Calu3 (cell line): Measurements from ENCODE around the gene E2F3. TPM values are rescaled to one million over a fixed set of nuclear protein-coding genes. Genes with fewer than 3 reads are reported as not detected.
"Not testable (repeated sequence)": the region's sequence is repeated elsewhere in the genome, so short reads cannot be mapped to it uniquely, and the experiment has no call there.

ENCODE experiments used
- BruUV-seq: library from RNA; stranded (reverse); fragments of 400-500 nt; replicated peaks from 2 replicates; lab custom pipeline; 2021; lab: Mats Ljungman, UMichigan
- CTCF ChIA-PET: fragments of 300-600 bp; sonication (Branson Sonifier 250); formaldehyde crosslinking; loops from one replicate; lab custom pipeline; 2022; ENCODE audit warnings: antibody characterized with exemption; lab: Charles Lee
- DNase-seq: peaks from one replicate; pipeline ENCODE4 v3.0.0; 2022
- H3K27ac Mint-ChIP-seq: one replicate; pipeline ENCODE4 v1.8.0; 2022; ENCODE audit warnings: mixed read lengths; ENCODE audit not compliant: unreplicated experiment
- H3K27me3 Mint-ChIP-seq: one replicate; pipeline ENCODE4 v1.8.0; 2022; ENCODE audit warnings: mixed read lengths; ENCODE audit not compliant: unreplicated experiment
- H3K36me3 Mint-ChIP-seq: one replicate; pipeline ENCODE4 v1.8.0; 2022; ENCODE audit warnings: mild to moderate bottlenecking, moderate library complexity, mixed read lengths; ENCODE audit not compliant: insufficient read depth, unreplicated experiment
- H3K4me1 Mint-ChIP-seq: one replicate; pipeline ENCODE4 v1.8.0; 2022; ENCODE audit warnings: mild to moderate bottlenecking, low read depth, mixed read lengths; ENCODE audit not compliant: unreplicated experiment
- H3K4me3 Mint-ChIP-seq: one replicate; pipeline ENCODE4 v1.8.0; 2022; ENCODE audit warnings: mild to moderate bottlenecking, low read depth, moderate library complexity, mixed read lengths; ENCODE audit not compliant: unreplicated experiment
- H3K9me3 Mint-ChIP-seq: one replicate; pipeline ENCODE4 v1.8.0; 2022; ENCODE audit warnings: low read depth, mixed read lengths; ENCODE audit not compliant: unreplicated experiment
- CTCF ChIP-seq: fragments of 200-600 bp; IDR thresholded peaks from one replicate; pipeline ENCODE4 v1.8.0; 2022; ENCODE audit warnings: antibody characterized with exemption; ENCODE audit not compliant: unreplicated experiment
- intact Hi-C: fragments of 100-400 bp; cut with micrococcal nuclease; formaldehyde crosslinking; loops from one replicate; pipeline ENCODE4 v1.10.0; 2022; ENCODE audit not compliant: unreplicated experiment
- total RNA-seq: library from RNA; stranded (reverse); gene quantifications from 2 replicates; pipeline ENCODE4 v1.2.3, GENCODE V29; 2022

Gene E2F3
- total RNA-seq, 1 experiment from 2014 or later = 69.8 TPM

- Mint-ChIP-seq H3K4me3 (no peak overlapping the region), H3K4me1 (peaks cover 8% of the 10 kb centered on the region), H3K27me3 (no peaks in the 10 kb centered on the region), H3K36me3 (peaks cover 30% of the 10 kb centered on the region), H3K27ac (no peak overlapping the region), H3K9me3 (peaks cover 4% of the 10 kb centered on the region)
- intact Hi-C loops = no loop called here
- no TSS peak for BruUV-seq
- CTCF ChIA-PET = interaction anchor here (0.9 kb wide), 1 partner anchor 9 kb away, joined by 3 read pairs; no protein-coding TSS in a partner anchor
- TF ChIP-seq CTCF = no peak
- DNase-seq = no peak
Observed at GRCh38 chr6:20463396-20463795, 61.7 kb downstream of the E2F3 start.

- Mint-ChIP-seq H3K27ac (no peak overlapping the region), H3K4me3 (no peak overlapping the region), H3K4me1 (peaks cover 4% of the 10 kb centered on the region), H3K27me3 (no peaks in the 10 kb centered on the region), H3K9me3 (peaks cover 4% of the 10 kb centered on the region), H3K36me3 (peaks cover 29% of the 10 kb centered on the region)
- BruUV-seq = no TSS peak
- intact Hi-C loops = no loop called here
- CTCF ChIA-PET = interaction anchor here (0.9 kb wide), 1 partner anchor 9 kb away, joined by 3 read pairs; no protein-coding TSS in a partner anchor
- TF ChIP-seq CTCF = no peak
- no peak for DNase-seq
Observed at GRCh38 chr6:20464041-20464440, 62.4 kb downstream of the E2F3 start.

DNA sequence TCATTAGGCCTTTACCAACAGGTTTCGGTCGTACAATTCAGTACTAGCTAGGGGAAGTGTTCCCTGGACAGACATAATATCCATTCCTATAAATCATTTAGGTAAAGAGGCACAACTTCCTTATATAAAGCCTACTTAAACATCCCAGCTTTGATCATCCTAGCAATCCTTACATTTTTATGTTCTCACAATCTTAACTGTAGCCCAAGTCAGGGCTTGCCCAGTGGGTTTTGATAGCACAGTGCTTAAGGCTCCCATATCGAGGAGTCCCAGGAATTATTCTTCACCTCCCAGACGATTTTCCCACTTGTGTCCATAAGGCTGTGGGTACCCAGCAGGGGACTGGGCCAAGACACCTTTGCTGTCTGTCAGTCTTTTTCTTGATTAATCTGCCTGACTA is 63.2 kb downstream of the E2F3 start:
- Mint-ChIP-seq H3K27ac (no peak overlapping the region), H3K36me3 (peaks cover 30% of the 10 kb centered on the region), H3K9me3 (peaks cover 4% of the 10 kb centered on the region)

DNA sequence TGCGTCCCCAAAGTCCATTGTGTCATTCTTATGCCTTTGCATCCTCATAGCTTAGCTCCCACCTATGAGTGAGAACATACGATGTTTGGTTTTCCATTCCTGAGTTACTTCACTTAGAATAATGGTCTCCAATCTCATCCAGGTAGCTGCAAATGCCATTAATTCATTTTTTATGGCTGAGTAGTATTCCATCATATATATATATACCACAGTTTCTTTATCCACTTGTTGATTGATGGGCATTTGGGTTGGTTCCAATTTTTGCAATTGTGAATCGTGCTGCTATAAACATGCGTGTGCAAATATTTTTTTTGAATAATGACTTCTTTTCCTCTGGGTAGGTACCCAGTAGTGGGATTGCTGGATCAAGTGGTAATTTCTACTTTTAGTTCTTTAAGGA is 63.9 kb downstream of the E2F3 start:
- H3K27ac Mint-ChIP-seq, H3K4me3 Mint-ChIP-seq, H3K27me3 Mint-ChIP-seq, DNase-seq, CTCF ChIA-PET, H3K4me1 Mint-ChIP-seq, H3K9me3 Mint-ChIP-seq, intact Hi-C loops, BruUV-seq: not testable (repeated sequence)
- peaks cover 35% of the 10 kb centered on the region for H3K36me3 Mint-ChIP-seq

More for the DNA sequence above, 63.2 kb downstream of the E2F3 start:
- intact Hi-C loops = no loop called here
- Mint-ChIP-seq H3K4me1 (no peaks in the 10 kb centered on the region), H3K4me3 (no peak overlapping the region), H3K27me3 (no peaks in the 10 kb centered on the region)
- CTCF ChIA-PET = no interaction called here
- no peak for DNase-seq
- BruUV-seq = no TSS peak
- TF ChIP-seq CTCF = no peak

DNA sequence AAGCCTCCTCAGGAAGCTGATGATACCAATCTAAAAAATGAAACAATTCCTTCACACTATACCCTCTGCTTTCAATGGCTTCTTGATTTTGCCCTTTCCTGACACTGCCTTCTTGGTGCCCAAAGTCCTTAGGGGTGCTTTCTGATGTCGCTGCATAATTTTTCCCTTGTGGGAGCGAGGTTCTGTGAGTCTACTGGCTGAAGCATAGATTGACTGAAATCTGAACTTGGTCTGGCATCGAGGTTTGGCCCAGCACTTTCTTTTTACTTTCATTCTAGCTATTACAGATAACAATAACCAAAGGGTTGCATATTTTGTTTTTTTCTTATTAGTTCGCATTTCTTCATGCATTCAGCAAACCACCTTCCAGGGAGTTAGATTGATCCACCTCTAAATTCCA is 65.8 kb downstream of the E2F3 start:
- no peaks in the 10 kb centered on the region for H3K27me3 Mint-ChIP-seq
- no peak for TF ChIP-seq CTCF
- CTCF ChIA-PET = no interaction called here
- BruUV-seq = no TSS peak
- H3K9me3 Mint-ChIP-seq = peaks cover 4% of the 10 kb centered on the region
- intact Hi-C loops = no loop called here
- H3K36me3 Mint-ChIP-seq = peaks cover 35% of the 10 kb centered on the region
- no peak for DNase-seq
- H3K4me1 Mint-ChIP-seq = peaks cover 6% of the 10 kb centered on the region
- H3K27ac Mint-ChIP-seq = no peak overlapping the region
- no peak overlapping the region for H3K4me3 Mint-ChIP-seq
